Activated CD8-positive, alpha-beta memory T cell treated with anti-CD3 and anti-CD28 coated beads for 48 hours (primary cell): Measurements from ENCODE around the gene CDH16.
"Not testable (repeated sequence)": the region's sequence is repeated elsewhere in the genome, so short reads cannot be mapped to it uniquely, and the experiment has no call there.

Source experiments
- DNase-seq, 3 experiments: peaks; one replicate each; pipeline ENCODE4 v3.0.0-alpha.2; 2020; ENCODE audit warnings: low read depth in 2 of 3, low spot score in 2 of 3

The CDH16 gene

GRCh38 chr16:66918803-66919568 lies at the start of gene CDH16:
Gene CDH16, minus strand, starts transcription at chr16:66918885. Its CDS starts 820 bp downstream, at chr16:66918065.
- no peak for DNase-seq

GRCh38 chr16:66964049-66964448 lies 45.4 kb upstream of the CDH16 start:
- no peak for DNase-seq

- DNase-seq: no peak
Observed at GRCh38 chr16:66961914-66962313, 43.2 kb upstream of the CDH16 start.

- DNase-seq: peak in 2 of 3 experiments; percentile 25 to 35
Observed at GRCh38 chr16:66961065-66961744, 42.5 kb upstream of the CDH16 start, which contains the start of gene CES3. Gene CES3, plus strand, starts transcription at chr16:66961266. Its CDS starts 42 bp downstream, at chr16:66961308.

GRCh38 chr16:66960270-66960669 lies 41.6 kb upstream of the CDH16 start:
- DNase-seq: no peak

GRCh38 chr16:66959704-66960161 lies 41.0 kb upstream of the CDH16 start:
- DNase-seq: no peak

- no peak for DNase-seq
Observed at GRCh38 chr16:66958857-66959703, 40.4 kb upstream of the CDH16 start.

GRCh38 chr16:66956154-66956457 lies 37.4 kb upstream of the CDH16 start:
- DNase-seq: not testable (repeated sequence)

GRCh38 chr16:66955363-66956153 lies 36.9 kb upstream of the CDH16 start:
- DNase-seq: not testable (repeated sequence)

GRCh38 chr16:66954097-66954659 lies 35.5 kb upstream of the CDH16 start:
- peak in 2 of 3 experiments; percentile 40 to 45 for DNase-seq

- DNase-seq: no peak
Observed at GRCh38 chr16:66953462-66954096, 34.9 kb upstream of the CDH16 start.

- DNase-seq: no peak
Observed at GRCh38 chr16:66952430-66953110, 33.9 kb upstream of the CDH16 start.

- DNase-seq: no peak
Observed at GRCh38 chr16:66950971-66951790, 32.5 kb upstream of the CDH16 start.

- no peak for DNase-seq
Observed at GRCh38 chr16:66950437-66950836, 31.8 kb upstream of the CDH16 start.

- DNase-seq: no peak
Observed at GRCh38 chr16:66949472-66949871, 30.8 kb upstream of the CDH16 start.

- DNase-seq: no peak
Observed at GRCh38 chr16:66948837-66949225, 30.1 kb upstream of the CDH16 start.

GRCh38 chr16:66948134-66948836 lies 29.6 kb upstream of the CDH16 start:
- DNase-seq: no peak
